ENCODE results near the gene UBTD1. TPM values are rescaled to one million over a fixed set of nuclear protein-coding genes. Genes with fewer than 3 reads are reported as not detected.
"Not testable (repeated sequence)": the region's sequence is repeated elsewhere in the genome, so short reads cannot be mapped to it uniquely, and the experiment has no call there.

Gene UBTD1
- total RNA-seq, 1 donor from 2014 or later: 6.2 TPM

DNA sequence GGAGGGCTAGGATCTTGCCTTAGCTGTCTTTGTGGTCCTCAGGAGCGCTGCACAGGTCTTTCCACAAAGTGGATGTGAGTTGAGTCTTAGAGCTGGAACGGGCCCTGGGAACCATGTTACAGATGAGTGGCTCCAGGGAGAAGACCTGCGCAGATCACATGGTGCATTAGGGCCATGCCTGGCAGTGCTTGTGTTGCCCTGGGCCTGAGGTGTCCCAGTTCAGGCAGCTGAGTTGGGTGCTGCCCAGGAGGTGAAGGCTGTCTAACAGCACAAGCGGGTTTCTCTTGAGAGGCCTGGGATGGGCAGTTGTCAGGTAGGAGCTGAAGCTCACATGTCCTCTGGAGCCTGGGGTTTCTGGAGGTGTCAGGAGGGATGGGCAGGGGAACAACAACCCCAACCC, 40.1 kb downstream of the UBTD1 start:
- DNase-seq (ENCODE audit: low spot score): no peak

DNA sequence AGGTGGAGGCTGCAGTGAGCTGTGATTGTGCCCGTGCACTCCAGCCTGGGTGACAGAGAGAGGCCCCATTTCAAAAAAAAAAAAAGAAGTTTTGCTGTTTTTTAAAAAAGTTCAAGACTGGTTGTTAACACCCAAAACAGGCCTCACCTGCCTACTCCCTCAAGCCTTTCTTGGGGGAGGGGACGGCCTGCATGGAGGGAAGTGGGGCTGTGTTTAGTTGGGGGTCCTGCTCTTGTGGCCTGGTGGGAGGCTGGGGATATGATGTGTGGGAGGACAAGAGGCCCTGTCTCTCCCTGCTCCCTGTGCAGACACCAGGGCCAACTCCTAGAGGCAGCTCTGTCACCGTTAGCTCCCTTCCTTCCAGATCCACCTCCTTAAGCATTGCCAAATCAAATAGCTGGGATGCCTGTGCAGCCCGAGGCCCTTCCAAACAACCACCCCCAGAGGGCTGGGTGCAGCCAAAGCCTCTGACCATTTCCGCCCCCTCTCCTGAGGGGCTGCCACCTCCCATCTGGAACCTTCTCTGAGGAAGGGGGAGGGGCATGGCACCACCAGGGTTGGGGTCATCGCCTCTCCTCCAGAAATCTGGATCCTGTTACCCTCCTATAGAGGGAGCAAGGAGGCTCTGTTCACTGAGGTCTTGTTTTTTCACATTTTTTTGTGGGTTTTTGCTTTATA, 40.9 kb downstream of the UBTD1 start:
- DNase-seq (ENCODE audit: low spot score): no peak

GRCh38 chr10:97540669-97541500, 42.2 kb downstream of the UBTD1 start:
- DNase-seq (ENCODE audit: low spot score): no peak

GRCh38 chr10:97542169-97543024, 43.7 kb downstream of the UBTD1 start:
- DNase-seq (ENCODE audit: low spot score): peak; percentile 82

DNA sequence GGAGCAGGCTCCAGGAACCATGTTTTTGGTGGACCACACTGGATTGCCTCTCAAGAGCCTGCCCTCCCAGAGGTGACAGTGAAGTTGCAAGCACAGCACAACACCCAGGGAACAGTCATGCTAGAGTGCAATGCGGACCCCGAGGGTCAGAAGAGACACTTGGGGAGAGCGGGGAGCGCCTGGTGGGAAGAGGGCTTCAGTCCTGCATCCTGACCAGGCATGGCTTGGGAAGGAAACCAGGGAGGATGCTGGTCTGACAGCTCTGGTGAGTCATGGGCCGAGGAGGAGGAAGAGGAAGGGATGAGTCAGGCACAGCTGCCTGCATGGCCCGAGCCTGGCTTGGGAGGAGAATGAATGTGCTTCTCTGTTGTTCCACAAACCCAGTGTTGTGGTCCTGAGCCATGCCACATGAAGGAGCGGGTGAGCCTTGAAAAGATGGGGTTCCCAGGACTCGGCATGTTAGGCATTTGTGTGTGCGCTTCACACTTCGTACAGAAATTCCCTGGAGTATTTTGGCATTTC, 44.4 kb downstream of the UBTD1 start:
- DNase-seq (ENCODE audit: low spot score): peak; percentile 85

- DNase-seq (ENCODE audit: low spot score): no peak
Measured at GRCh38 chr10:97546456-97547270, 47.9 kb downstream of the UBTD1 start.

DNA sequence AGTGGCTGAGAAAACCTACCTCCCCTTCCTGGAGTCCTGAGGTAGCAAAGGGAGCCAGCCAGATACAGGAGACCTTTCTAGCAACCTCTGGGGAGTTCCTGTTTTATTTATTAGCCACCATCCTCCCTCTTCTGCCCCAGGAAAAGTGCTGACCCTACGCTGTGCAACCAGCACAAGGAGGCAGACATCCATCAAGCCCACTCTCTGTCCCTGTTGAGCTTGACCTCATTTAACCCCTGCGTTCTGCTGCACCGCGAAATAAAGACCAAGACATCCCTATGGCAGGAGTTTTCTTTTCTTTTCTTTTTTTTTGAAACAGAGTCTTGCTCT, 48.5 kb downstream of the UBTD1 start:
- DNase-seq (ENCODE audit: low spot score): no peak

- no peak for DNase-seq (ENCODE audit: low spot score)
Measured at GRCh38 chr10:97547962-97548361, 49.2 kb downstream of the UBTD1 start.

DNA sequence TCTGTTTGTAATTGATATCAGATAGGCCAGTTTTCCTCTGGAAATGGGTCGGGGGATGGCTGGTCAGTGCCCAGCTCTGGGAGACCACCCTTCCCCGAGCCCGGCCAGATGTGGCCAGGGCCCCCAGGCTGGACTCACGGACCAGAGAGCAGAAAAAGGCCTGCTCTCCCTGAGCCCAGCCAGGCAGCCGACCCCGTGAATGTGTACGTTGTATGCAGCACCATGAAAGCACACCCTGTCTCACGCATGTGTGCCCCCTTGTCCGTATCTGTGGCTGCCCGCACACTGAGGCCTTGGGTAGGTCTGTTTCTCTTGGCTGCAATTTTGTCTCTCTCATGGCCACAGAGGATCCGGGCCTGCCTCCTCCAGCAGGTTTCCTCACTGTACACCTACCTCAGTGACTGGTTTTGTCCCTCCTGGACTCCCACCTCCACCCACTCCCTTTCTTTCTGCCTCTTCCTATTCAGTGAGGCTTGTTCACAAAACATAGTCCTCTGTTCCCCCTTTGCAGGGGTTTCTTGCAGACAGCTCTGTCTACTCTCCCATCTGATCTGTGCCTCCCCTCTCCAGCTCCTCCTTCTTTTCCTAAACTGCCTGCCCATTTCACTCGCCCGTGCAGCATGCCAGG, 50.2 kb downstream of the UBTD1 start:
- no peak for DNase-seq (ENCODE audit: low spot score)

- no peak for DNase-seq (ENCODE audit: low spot score)
Measured at GRCh38 chr10:97549587-97550322, 51.0 kb downstream of the UBTD1 start.

DNA sequence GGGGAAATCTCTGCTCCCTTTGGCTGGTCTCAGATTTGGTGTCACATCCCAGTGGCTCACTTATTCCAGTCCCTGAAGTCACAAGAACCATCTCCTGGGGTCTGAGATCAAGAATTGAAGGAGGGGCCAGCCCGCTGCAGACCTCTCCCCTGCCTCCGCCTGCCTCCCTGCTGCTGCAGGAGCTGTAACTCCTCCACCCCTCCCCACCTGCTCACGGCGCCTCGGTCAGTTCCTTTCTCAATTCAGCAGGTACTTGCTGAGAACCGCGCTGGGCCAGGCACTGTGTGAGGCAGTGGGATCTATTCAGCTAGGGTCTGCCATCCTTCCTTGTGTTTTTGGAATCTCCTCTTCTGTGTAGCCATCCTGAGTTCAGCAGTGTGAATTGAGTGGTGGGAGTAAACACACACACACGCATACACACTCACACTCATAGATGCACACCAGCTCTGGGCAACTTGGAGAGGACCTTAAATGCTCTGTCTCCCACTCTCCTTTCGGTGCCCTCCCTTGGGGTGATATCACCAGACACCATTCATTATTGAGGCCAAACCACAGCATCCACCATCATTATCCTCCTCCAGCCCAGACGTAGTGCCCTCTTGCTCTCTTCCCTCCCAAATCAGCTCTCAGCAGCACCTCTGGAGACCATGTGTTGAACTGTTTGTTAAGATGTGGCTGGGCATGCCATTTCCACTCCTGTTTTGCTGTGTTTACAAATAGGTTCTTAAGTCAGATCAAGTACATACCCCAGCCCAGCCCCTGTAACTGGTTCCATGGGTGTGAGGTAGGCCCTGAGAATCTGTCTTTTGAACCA, 51.8 kb downstream of the UBTD1 start:
- no peak for DNase-seq (ENCODE audit: low spot score)

DNA sequence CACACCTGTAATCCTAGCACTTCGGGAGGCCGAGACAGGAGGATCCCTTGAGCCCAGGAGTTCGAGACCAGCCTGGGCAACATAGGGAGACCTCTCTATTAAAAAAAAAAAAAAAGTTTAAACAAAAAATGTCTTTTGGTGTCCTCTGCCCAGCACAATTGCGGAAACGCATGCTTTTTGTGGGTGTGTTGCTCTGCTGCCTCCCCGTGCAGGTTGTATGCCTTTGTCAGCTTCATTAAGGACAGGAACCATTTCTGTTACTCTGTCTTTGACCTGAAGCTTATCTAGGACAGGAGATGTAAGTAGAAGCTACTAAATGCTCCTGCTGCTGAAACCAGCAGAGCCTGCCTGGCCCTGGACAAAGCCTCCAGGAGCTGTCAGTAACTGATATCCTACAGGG, 52.5 kb downstream of the UBTD1 start:
- DNase-seq (ENCODE audit: low spot score): no peak

DNA sequence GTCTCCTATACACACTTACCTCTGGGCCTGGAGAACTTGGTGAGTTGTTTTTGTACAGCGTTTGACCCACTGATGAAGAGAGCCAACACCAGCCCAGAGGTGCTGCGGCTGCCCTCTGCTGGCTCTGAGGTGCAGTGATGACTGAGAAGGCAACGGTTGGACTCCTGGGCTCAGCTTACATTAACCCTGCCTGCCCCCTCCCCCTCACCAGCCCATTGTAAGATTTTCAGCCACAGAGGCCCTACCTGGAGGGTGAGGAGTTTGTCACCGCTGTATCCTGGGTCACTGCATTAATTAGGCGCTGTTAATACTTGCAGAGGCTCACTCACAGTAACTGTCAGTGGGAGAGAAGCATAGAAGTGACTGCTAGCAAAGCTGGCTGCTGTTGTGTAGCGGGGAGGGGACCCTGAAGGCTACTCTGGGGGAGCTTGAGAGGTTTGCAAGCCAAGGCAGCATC, 54.9 kb downstream of the UBTD1 start:
- DNase-seq (ENCODE audit: low spot score): no peak

- not testable (repeated sequence) for DNase-seq (ENCODE audit: low spot score)
Measured at GRCh38 chr10:97554336-97554735, 55.6 kb downstream of the UBTD1 start.

- not testable (repeated sequence) for DNase-seq (ENCODE audit: low spot score)
Measured at GRCh38 chr10:97555541-97555940, 56.8 kb downstream of the UBTD1 start.

DNA sequence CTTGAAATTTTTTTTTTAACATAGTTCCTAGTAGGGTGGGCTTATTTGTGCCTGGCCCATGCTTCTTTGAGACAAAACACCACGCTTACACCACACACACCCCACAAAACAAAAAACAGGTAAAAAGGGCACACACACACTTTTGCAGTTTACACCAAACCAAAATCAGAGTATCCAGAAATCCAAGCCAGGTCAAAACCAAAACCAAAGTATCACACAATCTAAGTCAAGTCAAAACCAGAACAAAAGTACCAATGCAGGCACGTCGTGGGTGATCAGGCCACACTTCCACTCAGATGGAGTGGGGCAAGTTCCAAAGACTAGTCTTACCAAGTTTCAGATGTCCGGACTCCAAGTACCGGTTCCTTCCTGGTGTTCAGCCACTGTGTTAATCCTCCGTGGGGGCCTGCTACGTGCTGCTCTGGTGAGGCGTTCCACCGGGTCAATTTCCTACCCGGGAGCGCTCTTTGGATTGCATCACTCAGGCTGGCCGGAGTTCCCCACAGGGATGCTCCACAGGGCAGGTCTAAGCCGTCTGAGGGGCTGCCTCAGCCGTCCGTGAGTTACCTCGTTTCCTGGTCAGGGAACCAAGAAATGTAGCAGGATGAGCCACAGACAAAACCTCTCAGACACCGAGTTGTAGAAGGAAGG, 62.1 kb downstream of the UBTD1 start:
- DNase-seq (ENCODE audit: low spot score): not testable (repeated sequence)

DNA sequence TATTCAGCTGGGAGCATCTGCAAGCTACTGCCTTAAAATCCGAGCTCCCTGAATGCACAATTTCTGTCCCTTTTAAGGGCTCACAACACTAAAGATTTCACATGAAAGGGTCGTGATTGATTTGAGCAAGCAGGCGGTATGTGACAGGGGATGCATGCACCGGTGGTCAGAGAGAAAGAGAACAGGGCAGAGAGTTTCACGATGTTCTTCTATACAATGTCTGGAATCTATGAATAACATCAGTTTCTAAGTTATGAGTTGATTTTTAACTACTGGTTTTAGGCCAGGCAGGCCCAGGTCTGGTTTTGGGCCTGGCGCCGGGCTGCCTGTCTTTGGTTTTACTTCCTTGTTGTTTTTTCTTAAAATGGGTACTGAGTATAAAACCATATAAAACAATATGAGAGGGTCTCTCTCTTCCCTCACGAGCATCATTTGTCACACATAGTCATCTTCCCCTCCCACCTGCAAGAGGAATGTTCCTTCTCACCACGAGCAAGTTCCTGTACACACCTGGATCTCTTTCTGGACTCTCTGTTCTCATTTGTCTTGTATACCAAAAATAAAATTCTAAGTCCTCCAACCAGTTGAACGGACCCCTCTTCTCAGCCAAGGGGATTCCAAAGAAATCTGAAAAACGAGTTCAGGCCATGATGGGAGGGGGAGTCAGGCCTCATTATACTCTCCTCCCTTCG, 62.8 kb downstream of the UBTD1 start:
- DNase-seq (ENCODE audit: low spot score): not testable (repeated sequence)

DNA sequence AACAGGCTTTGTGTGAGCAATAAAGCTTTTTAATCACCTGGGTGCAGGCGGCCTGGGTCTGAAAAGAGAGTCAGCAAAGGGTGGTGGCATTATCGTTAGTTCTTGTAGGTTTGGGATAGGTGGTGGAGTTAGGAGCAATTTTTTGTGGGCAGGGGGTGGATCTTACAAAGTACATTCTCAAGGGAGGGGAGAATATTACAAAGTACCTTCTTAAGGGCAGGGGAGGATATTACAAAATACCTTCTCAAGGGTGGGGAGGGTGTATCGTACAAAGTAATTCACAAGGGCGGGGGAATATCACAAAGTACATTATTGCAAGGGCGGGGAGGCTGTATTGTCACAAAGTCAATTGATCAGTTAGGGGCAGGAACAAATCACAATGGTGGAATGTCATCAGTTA, 63.6 kb downstream of the UBTD1 start:
- not testable (repeated sequence) for DNase-seq (ENCODE audit: low spot score)
